K562 (cell line): ENCODE data around the gene KLK14.

Experiments used
- DIDO1 ChIP-seq: fragments of 450-650 bp; IDR thresholded peaks from 2 replicates; pipeline ENCODE4 v1.6.1; 2016; ENCODE audit warnings: low read depth, missing biosample characterization, missing genetic modification characterization
- GABPB2 ChIP-seq: fragments of 250-450 bp; sonication (Bioruptor Pico); conservative IDR thresholded peaks from 2 replicates; pipeline ENCODE4 v1.5.1; 2021; ENCODE audit warnings: mild to moderate bottlenecking
- POLR2A ChIP-seq: fragments of 450-650 bp; conservative IDR thresholded peaks from 2 replicates; pipeline ENCODE4 v1.6.1; 2016
- TAF1 ChIP-seq: IDR thresholded peaks from 2 replicates; pipeline ENCODE4 v1.6.1; 2011; ENCODE audit warnings: mild to moderate bottlenecking, low read length, moderate library complexity; ENCODE audit not compliant: insufficient read depth, control insufficient read depth, severe bottlenecking; ENCODE audit errors: extremely low read depth
- TF ChIP-seq, protein P1 (sequence below), 3 experiments: IDR thresholded peaks in 2 of 3; conservative IDR thresholded peaks in 1 of 3; 2 replicates each; pipeline ENCODE4 v1.5.1; 2011 to 2012; ENCODE audit warnings: low read length in 3 of 3, mild to moderate bottlenecking in 3 of 3, control low read depth in 2 of 3, improper control_type of control experiment in 1 of 3, inconsistent platforms in 1 of 3, low read depth in 1 of 3, mixed read lengths in 1 of 3, moderate library complexity in 1 of 3; ENCODE audit not compliant: insufficient read depth in 2 of 3
- TF ChIP-seq, protein P2 (sequence below): fragments of 450-650 bp; IDR thresholded peaks from 2 replicates; pipeline ENCODE4 v1.6.1; 2016; ENCODE audit warnings: antibody characterized with exemption
- TF ChIP-seq, protein P3 (sequence below): fragments of 250-450 bp; sonication (Bioruptor Pico); IDR thresholded peaks from 2 replicates; pipeline ENCODE4 v1.4.0; 2020

DNA sequence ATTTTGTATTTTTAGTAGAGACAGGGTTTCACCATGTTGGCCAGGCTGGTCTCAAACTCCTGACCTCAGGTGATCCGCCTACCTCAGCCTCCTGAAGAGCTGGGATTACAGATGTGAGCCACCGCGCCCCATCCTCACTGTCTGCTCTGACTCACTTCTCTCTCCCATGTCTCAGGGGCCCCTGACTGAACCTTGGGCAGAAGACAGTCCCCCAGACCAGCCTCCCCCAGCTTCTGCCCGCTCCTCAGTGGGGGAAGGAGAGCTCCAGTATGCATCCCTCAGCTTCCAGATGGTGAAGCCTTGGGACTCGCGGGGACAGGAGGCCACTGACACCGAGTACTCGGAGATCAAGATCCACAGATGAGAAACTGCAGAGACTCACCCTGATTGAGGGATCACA is 47.0 kb upstream of the KLK14 start:
- TF ChIP-seq, protein P1, sequence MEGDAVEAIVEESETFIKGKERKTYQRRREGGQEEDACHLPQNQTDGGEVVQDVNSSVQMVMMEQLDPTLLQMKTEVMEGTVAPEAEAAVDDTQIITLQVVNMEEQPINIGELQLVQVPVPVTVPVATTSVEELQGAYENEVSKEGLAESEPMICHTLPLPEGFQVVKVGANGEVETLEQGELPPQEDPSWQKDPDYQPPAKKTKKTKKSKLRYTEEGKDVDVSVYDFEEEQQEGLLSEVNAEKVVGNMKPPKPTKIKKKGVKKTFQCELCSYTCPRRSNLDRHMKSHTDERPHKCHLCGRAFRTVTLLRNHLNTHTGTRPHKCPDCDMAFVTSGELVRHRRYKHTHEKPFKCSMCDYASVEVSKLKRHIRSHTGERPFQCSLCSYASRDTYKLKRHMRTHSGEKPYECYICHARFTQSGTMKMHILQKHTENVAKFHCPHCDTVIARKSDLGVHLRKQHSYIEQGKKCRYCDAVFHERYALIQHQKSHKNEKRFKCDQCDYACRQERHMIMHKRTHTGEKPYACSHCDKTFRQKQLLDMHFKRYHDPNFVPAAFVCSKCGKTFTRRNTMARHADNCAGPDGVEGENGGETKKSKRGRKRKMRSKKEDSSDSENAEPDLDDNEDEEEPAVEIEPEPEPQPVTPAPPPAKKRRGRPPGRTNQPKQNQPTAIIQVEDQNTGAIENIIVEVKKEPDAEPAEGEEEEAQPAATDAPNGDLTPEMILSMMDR (IDR thresholded peaks at IDR 0.05 in 2 of 3, conservative IDR thresholded peaks at IDR 0.05 in 1 of 3; ENCODE audit: insufficient read depth in 2 of 3, low read depth in 1 of 3, low read length in 3 of 3): no peak
- no peak for TF ChIP-seq POLR2A
- TF ChIP-seq GABPB2 (CRISPR knock-in tag): no peak
- TF ChIP-seq, protein P2, sequence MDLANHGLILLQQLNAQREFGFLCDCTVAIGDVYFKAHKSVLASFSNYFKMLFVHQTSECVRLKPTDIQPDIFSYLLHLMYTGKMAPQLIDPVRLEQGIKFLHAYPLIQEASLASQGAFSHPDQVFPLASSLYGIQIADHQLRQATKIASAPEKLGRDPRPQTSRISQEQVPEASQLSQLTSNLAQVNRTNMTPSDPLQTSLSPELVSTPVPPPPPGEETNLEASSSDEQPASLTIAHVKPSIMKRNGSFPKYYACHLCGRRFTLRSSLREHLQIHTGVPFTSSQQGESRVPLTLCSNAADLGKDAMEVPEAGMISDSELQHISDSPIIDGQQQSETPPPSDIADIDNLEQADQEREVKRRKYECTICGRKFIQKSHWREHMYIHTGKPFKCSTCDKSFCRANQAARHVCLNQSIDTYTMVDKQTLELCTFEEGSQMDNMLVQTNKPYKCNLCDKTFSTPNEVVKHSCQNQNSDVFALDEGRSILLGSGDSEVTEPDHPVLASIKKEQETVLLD: no peak
- no peak for TF ChIP-seq DIDO1
- TF ChIP-seq TAF1: no peak
- TF ChIP-seq, protein P3, sequence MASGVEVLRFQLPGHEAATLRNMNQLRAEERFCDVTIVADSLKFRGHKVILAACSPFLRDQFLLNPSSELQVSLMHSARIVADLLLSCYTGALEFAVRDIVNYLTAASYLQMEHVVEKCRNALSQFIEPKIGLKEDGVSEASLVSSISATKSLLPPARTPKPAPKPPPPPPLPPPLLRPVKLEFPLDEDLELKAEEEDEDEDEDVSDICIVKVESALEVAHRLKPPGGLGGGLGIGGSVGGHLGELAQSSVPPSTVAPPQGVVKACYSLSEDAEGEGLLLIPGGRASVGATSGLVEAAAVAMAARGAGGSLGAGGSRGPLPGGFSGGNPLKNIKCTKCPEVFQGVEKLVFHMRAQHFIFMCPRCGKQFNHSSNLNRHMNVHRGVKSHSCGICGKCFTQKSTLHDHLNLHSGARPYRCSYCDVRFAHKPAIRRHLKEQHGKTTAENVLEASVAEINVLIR (CRISPR knock-in tag): no peak
